ENCODE results near the gene FLYWCH1.

- TF ChIP-seq POLR2A (IDR thresholded peaks at IDR 0.05; ENCODE audit: low read depth) = no peak
- TF ChIP-seq, protein P1, sequence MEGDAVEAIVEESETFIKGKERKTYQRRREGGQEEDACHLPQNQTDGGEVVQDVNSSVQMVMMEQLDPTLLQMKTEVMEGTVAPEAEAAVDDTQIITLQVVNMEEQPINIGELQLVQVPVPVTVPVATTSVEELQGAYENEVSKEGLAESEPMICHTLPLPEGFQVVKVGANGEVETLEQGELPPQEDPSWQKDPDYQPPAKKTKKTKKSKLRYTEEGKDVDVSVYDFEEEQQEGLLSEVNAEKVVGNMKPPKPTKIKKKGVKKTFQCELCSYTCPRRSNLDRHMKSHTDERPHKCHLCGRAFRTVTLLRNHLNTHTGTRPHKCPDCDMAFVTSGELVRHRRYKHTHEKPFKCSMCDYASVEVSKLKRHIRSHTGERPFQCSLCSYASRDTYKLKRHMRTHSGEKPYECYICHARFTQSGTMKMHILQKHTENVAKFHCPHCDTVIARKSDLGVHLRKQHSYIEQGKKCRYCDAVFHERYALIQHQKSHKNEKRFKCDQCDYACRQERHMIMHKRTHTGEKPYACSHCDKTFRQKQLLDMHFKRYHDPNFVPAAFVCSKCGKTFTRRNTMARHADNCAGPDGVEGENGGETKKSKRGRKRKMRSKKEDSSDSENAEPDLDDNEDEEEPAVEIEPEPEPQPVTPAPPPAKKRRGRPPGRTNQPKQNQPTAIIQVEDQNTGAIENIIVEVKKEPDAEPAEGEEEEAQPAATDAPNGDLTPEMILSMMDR (IDR thresholded peaks at IDR 0.05) = no peak
- no peak for TF ChIP-seq EP300 (IDR thresholded peaks at IDR 0.05)
Measured at GRCh38 chr16:2937170-2937569, 25.4 kb downstream of the FLYWCH1 start.
